Adrenal gland (tissue), 12 donors: ENCODE results near the gene WDR74. TPM values are rescaled to one million over a fixed set of nuclear protein-coding genes. Genes with fewer than 3 reads are reported as not detected.

Experiments
- DNase-seq, 7 donors: peaks; one replicate each; pipeline ENCODE4 v3.0.0-alpha.2; 2019 to 2020
- H3K27ac ChIP-seq, 5 donors: fragments of 200-600 bp; sonication (generic) in 4 of 5; 1 replicate in 3 of 5; 2 replicates in 2 of 5; pipeline versions ENCODE4 v1.5.1 to v1.8.0; 2016 to 2020; ENCODE audit warnings: mild to moderate bottlenecking in 1 of 5
- H3K27me3 ChIP-seq: fragments of 200-600 bp; 2 replicates; pipeline ENCODE4 v1.8.0; 2021
- H3K36me3 ChIP-seq, 2 donors: fragments of 200-600 bp; replicated peaks in 1 of 2; 1 replicate in 1 of 2; 2 replicates in 1 of 2; pipeline versions ENCODE4 v1.5.1 to v1.8.0; 2018 to 2022
- H3K4me1 ChIP-seq, 2 donors: fragments of 200-600 bp; replicated peaks in 1 of 2; 1 replicate in 1 of 2; 2 replicates in 1 of 2; pipeline versions ENCODE4 v1.5.1 to v1.8.0; 2018 to 2021
- H3K4me3 ChIP-seq, 4 donors: fragments of 200-600 bp; sonication (generic) in 3 of 4; one replicate each; pipeline ENCODE4 v1.5.1; 2016 to 2018
- H3K9me3 ChIP-seq, 3 donors: fragments of 200-600 bp; sonication (generic) in 1 of 3; replicated peaks in 1 of 3; 1 replicate in 2 of 3; 2 replicates in 1 of 3; pipeline versions ENCODE4 v1.5.1 to v1.8.0; 2016 to 2021
- CTCF ChIP-seq, 6 experiments: fragments of 450-650 bp in 4 of 6; fragments of 200-600 bp in 2 of 6; sonication (generic) in 1 of 6; IDR thresholded peaks; 1 replicate in 5 of 6; 2 replicates in 1 of 6; pipeline versions ENCODE4 v1.5.1 to v1.8.0; 2016 to 2021; ENCODE audit warnings: antibody characterized with exemption in 6 of 6, mild to moderate bottlenecking in 2 of 6, moderate library complexity in 1 of 6
- POLR2A ChIP-seq, 2 donors: fragments of 450-650 bp; IDR thresholded peaks; one replicate each; pipeline ENCODE4 v1.6.1; 2017; ENCODE audit warnings: antibody characterized with exemption in 2 of 2, mild to moderate bottlenecking in 2 of 2, moderate library complexity in 1 of 2
- WGBS, 4 donors: extraction: QIAGEN DNeasy Blood & Tissue Kit in 2 of 4; methylation state at CpG; one replicate each; pipeline versions ENCODE4 v1.1.5 to v1.1.7; 2013 to 2017; 5-methylcytosine and 5-hydroxymethylcytosine counted together
- intact Hi-C, 2 donors: fragments of 100-400 bp; cut with DNase I; formaldehyde crosslinking; loops; one replicate each; pipeline versions ENCODE4 v1.14.1 to v1.15.0; 2022 to 2023
- polyA plus RNA-seq, 3 donors: library from polyadenylated mRNA; stranded (reverse); fragments of 200-250 nt in 2 of 3; fragments of 350-450 nt in 1 of 3; fragmentation: Illumina TruSeq in 1 of 3; extraction: RNeasy Lipid Tissue Mini Kit (QIAGEN cat#74804) in 1 of 3; gene quantifications; one replicate each; pipeline ENCODE4 v1.2.3, GENCODE V29; 2013 to 2014
- total RNA-seq, 9 donors: library from RNA; depleted of rRNA in 4 of 9; stranded (reverse); fragments of >200 nt in 4 of 9; fragments of 120-200 nt in 1 of 9; fragmentation: NEBNext Ultra II Directional in 1 of 9; extraction: Animal tissue kit (Norgen Biotek cat#: 25700) in 1 of 9; gene quantifications; one replicate each; pipeline versions ENCODE4 v1.1.0 to v1.2.4, GENCODE V29; 2013 to 2023
- donor health status: healthy with polysubstance abuse.
- donor health status: Bipolar disorder and iron deficiency.
- donor health status: DM: yes; HTN: yes; CAD: no.
- donor health status: DM: no; HTN: no; CAD: no.
- donor health status: DM: no; HTN: no; CAD: no.
- donor health status: DM: yes; HTN: yes; CAD: no.

WDR74 gene
- total and polyA plus RNA-seq, 12 donors, result 21.7 to 119 (median 39.4) TPM

GRCh38 chr11:62854013-62854824, 14.8 kb upstream of the WDR74 start:
- peak overlapping the region in 2 of 5 donors; percentile 62 to 75 for H3K27ac ChIP-seq
- H3K4me3 ChIP-seq, result peak overlapping the region in 1 of 4 donors; percentile 71
- no peaks in the 10 kb centered on the region for H3K27me3 ChIP-seq
- peaks cover 0 to 32% of the 10 kb centered on the region in 2 donors for H3K36me3 ChIP-seq
- intact Hi-C loops, result no loop called here
- TF ChIP-seq POLR2A (IDR thresholded peaks at IDR 0.05) (no peak), CTCF (IDR thresholded peaks at IDR 0.05) (no peak)
- 20 to 24% (median 21%) methylated on average over 8 of the region's 8 CpGs for WGBS, 4 donors
- peaks cover 12 to 21% of the 10 kb centered on the region in 2 donors for H3K4me1 ChIP-seq
- no peaks in the 10 kb centered on the region for H3K9me3 ChIP-seq
- DNase-seq, result no peak

- H3K9me3 ChIP-seq, result no peaks in the 10 kb centered on the region
- TF ChIP-seq CTCF (IDR thresholded peaks at IDR 0.05) (no peak), POLR2A (IDR thresholded peaks at IDR 0.05) (no peak)
- peaks cover 0 to 32% of the 10 kb centered on the region in 2 donors for H3K36me3 ChIP-seq
- no peak for DNase-seq
- WGBS, 4 donors, result 65 to 74% (median 72%) methylated on average over 7 of the region's 7 CpGs
- H3K4me1 ChIP-seq, result peaks cover 12 to 21% of the 10 kb centered on the region in 2 donors
- no peaks in the 10 kb centered on the region for H3K27me3 ChIP-seq
- intact Hi-C loops, result no loop called here
- H3K27ac ChIP-seq, result no peak overlapping the region
- H3K4me3 ChIP-seq, result peak overlapping the region in 1 of 4 donors; percentile 71
Observed at GRCh38 chr11:62853279-62853965, 14.0 kb upstream of the WDR74 start.

GRCh38 chr11:62852523-62853188, 13.3 kb upstream of the WDR74 start:
- Histone ChIP-seq H3K36me3 (peaks cover 0 to 32% of the 10 kb centered on the region in 2 donors), H3K27me3 (no peaks in the 10 kb centered on the region), H3K4me1 (peaks cover 12 to 21% of the 10 kb centered on the region in 2 donors), H3K27ac (no peak overlapping the region), H3K4me3 (no peak overlapping the region), H3K9me3 (no peaks in the 10 kb centered on the region)
- no peak for TF ChIP-seq CTCF (IDR thresholded peaks at IDR 0.05)
- no peak for TF ChIP-seq POLR2A (IDR thresholded peaks at IDR 0.05)
- no peak for DNase-seq
- intact Hi-C loops, result no loop called here
